Effector memory CD8-positive, alpha-beta T cell (primary cell): ENCODE measurements around the gene ORC3.

Source experiments
- ATAC-seq: fragments of 150-1000 bp; cut with Tn5 transposase; replicated peaks from 2 replicates; pipeline ENCODE4 v1.10.0; 2021; ENCODE audit warnings: mild to moderate bottlenecking, moderate library complexity
- DNase-seq, 3 experiments: peaks; one replicate each; pipeline ENCODE4 v3.0.0; 2021
- H3K27ac Mint-ChIP-seq, 2 donors: one replicate each; pipeline ENCODE4 v1.8.0; 2022; ENCODE audit warnings: mild to moderate bottlenecking in 2 of 2, mixed read lengths in 2 of 2, moderate library complexity in 2 of 2
- H3K27me3 Mint-ChIP-seq, 2 donors: one replicate each; pipeline ENCODE4 v1.8.0; 2022; ENCODE audit warnings: mixed read lengths in 2 of 2
- H3K36me3 Mint-ChIP-seq: one replicate; pipeline ENCODE4 v1.8.0; 2022; ENCODE audit warnings: mild to moderate bottlenecking, moderate library complexity, mixed read lengths; ENCODE audit not compliant: insufficient read depth
- H3K4me1 Mint-ChIP-seq, 2 donors: one replicate each; pipeline ENCODE4 v1.8.0; 2022; ENCODE audit warnings: low read depth in 2 of 2, mixed read lengths in 2 of 2
- H3K4me3 Mint-ChIP-seq, 2 donors: one replicate each; pipeline ENCODE4 v1.8.0; 2022; ENCODE audit warnings: mild to moderate bottlenecking in 2 of 2, mixed read lengths in 2 of 2, moderate library complexity in 2 of 2
- H3K9me3 Mint-ChIP-seq, 2 donors: one replicate each; pipeline ENCODE4 v1.8.0; 2022; ENCODE audit warnings: mixed read lengths in 2 of 2

ORC3 gene

DNA sequence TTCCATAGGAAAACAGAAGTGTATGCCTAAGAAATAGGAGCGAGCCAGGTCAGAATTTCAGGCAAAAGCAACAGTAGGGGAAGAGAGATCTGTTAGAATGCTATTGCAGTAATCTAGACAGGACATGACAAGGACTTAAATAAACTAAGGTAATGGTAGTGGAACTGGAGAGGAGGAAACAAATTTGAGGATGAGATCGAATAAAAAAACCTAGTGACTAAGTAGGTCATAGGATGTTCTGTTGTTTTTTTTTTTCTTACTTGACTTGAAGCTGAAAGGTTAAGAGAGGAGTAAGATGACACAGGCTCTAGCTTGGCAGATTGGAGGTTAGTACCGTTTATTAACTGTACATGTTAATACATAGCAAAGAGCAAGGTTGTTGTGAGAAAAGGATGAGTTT is 28.6 kb downstream of the ORC3 start:
- Mint-ChIP-seq H3K27me3 (no peaks in the 10 kb centered on the region), H3K36me3 (peaks cover 16% of the 10 kb centered on the region), H3K27ac (peak overlapping the region in 1 of 2 donors; percentile 21), H3K4me1 (peaks cover 0 to 3% of the 10 kb centered on the region in 2 donors), H3K9me3 (no peaks in the 10 kb centered on the region), H3K4me3 (no peak overlapping the region)
- DNase-seq = no peak
- ATAC-seq = no peak

DNA sequence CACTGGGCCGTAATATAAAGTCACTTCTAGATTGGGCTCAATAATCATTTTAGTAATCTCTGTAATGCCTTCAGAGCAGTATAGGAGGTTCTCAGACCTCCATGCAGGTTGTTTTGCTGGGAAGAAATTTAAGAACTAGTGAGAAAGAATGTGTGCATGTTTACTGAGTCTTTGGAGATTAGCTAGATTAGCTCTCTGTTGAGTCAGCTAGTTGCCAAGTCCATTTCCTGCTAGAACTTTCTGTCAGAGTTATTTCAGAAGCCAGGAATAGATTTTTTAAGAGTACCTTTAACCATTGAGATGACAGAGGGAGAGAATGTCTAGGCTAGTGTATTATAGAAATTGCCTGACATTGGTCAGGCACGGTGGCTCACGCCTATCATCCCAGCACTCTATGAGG is 33.3 kb downstream of the ORC3 start:
- ATAC-seq = no peak
- H3K36me3 Mint-ChIP-seq = peaks cover 16% of the 10 kb centered on the region
- no peak overlapping the region for H3K4me3 Mint-ChIP-seq
- no peaks in the 10 kb centered on the region for H3K27me3 Mint-ChIP-seq
- no peak for DNase-seq
- H3K27ac Mint-ChIP-seq = peak overlapping the region in 1 of 2 donors; percentile 28
- H3K9me3 Mint-ChIP-seq = no peaks in the 10 kb centered on the region
- peaks cover 0 to 3% of the 10 kb centered on the region in 2 donors for H3K4me1 Mint-ChIP-seq

- Mint-ChIP-seq H3K4me3 (no peak overlapping the region), H3K27me3 (no peaks in the 10 kb centered on the region), H3K4me1 (peaks cover 0 to 5% of the 10 kb centered on the region in 2 donors), H3K9me3 (no peaks in the 10 kb centered on the region), H3K36me3 (peaks cover 9% of the 10 kb centered on the region), H3K27ac (no peak overlapping the region)
- DNase-seq = no peak
- no peak for ATAC-seq
Measured at GRCh38 chr6:87628424-87628823, 38.5 kb downstream of the ORC3 start.

GRCh38 chr6:87628881-87629280 is 38.9 kb downstream of the ORC3 start:
- no peaks in the 10 kb centered on the region for H3K27me3 Mint-ChIP-seq
- H3K4me1 Mint-ChIP-seq = peaks cover 0 to 5% of the 10 kb centered on the region in 2 donors
- ATAC-seq (no peak), DNase-seq (no peak)
- H3K27ac Mint-ChIP-seq = no peak overlapping the region
- H3K36me3 Mint-ChIP-seq = peaks cover 9% of the 10 kb centered on the region
- H3K9me3 Mint-ChIP-seq = no peaks in the 10 kb centered on the region
- no peak overlapping the region for H3K4me3 Mint-ChIP-seq

DNA sequence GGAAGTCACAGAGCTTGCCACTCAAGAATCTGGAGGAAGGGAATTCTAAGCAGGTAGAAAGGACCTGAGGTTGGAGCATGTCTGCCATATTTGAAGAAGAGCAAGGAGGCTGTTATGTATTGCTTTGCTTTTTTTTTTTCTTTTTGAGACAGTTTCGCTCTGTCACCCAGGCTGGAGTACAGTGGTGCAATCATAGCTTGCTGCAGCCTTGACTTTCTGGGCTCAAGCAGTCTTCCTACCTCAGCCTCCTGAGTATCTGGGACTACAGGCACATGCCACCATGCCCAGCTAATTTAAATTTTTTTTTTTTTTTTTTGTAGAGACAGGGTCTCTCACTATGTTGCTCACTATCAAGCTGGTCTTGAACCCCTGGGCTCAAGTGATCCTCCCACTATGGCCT is 40.8 kb downstream of the ORC3 start:
- H3K36me3 Mint-ChIP-seq = peaks cover 6% of the 10 kb centered on the region
- H3K9me3 Mint-ChIP-seq = no peaks in the 10 kb centered on the region
- ATAC-seq (no peak), DNase-seq (no peak)
- H3K4me1 Mint-ChIP-seq = peaks cover 0 to 5% of the 10 kb centered on the region in 2 donors
- H3K27ac Mint-ChIP-seq = no peak overlapping the region
- no peak overlapping the region for H3K4me3 Mint-ChIP-seq
- H3K27me3 Mint-ChIP-seq = no peaks in the 10 kb centered on the region

GRCh38 chr6:87633851-87634250 is 43.9 kb downstream of the ORC3 start:
- Mint-ChIP-seq H3K4me3 (no peak overlapping the region), H3K4me1 (peaks cover 0 to 5% of the 10 kb centered on the region in 2 donors), H3K36me3 (peaks cover 17% of the 10 kb centered on the region), H3K9me3 (no peaks in the 10 kb centered on the region), H3K27me3 (no peaks in the 10 kb centered on the region), H3K27ac (no peak overlapping the region)
- DNase-seq (no peak), ATAC-seq (no peak)

GRCh38 chr6:87636315-87636714 is 46.4 kb downstream of the ORC3 start:
- Mint-ChIP-seq H3K4me3 (no peak overlapping the region), H3K36me3 (peaks cover 33% of the 10 kb centered on the region), H3K27me3 (no peaks in the 10 kb centered on the region)

DNA sequence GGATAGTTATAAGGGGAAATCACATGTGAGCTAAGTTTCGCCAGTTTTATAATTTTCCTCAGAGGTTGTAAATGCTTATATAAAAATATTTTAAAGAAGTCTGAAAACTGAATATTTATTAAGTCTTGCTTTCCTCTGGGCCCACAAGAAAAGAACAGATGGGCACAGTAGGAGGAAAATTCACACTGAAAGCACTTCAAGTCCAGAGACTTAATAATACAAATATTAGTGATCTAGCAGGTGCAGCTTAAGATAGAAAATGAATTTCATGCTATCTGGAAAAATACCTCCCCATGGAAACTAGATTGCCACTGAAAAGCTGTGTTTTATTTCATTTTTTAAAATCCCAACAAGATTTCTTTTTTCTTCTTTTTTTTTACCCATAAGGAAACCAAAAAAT is 47.2 kb downstream of the ORC3 start:
- H3K9me3 Mint-ChIP-seq = no peaks in the 10 kb centered on the region
- ATAC-seq (no peak), DNase-seq (no peak)
- no peak overlapping the region for H3K4me3 Mint-ChIP-seq
- H3K27me3 Mint-ChIP-seq = no peaks in the 10 kb centered on the region
- peaks cover 28% of the 10 kb centered on the region for H3K36me3 Mint-ChIP-seq
- no peak overlapping the region for H3K27ac Mint-ChIP-seq
- peaks cover 0 to 5% of the 10 kb centered on the region in 2 donors for H3K4me1 Mint-ChIP-seq

More at GRCh38 chr6:87636315-87636714, 46.4 kb downstream of the ORC3 start:
- DNase-seq (no peak), ATAC-seq (no peak)
- peaks cover 0 to 5% of the 10 kb centered on the region in 2 donors for H3K4me1 Mint-ChIP-seq
- no peak overlapping the region for H3K27ac Mint-ChIP-seq
- H3K9me3 Mint-ChIP-seq = no peaks in the 10 kb centered on the region

GRCh38 chr6:87639373-87639772 is 49.4 kb downstream of the ORC3 start:
- Mint-ChIP-seq H3K27me3 (no peaks in the 10 kb centered on the region), H3K36me3 (peaks cover 28% of the 10 kb centered on the region), H3K9me3 (no peaks in the 10 kb centered on the region), H3K27ac (no peak overlapping the region), H3K4me1 (peaks cover 0 to under 1% of the 10 kb centered on the region in 2 donors), H3K4me3 (no peak overlapping the region)
- DNase-seq (no peak), ATAC-seq (no peak)

- no peaks in the 10 kb centered on the region for H3K27me3 Mint-ChIP-seq
- DNase-seq (no peak), ATAC-seq (no peak)
- H3K4me1 Mint-ChIP-seq = peaks cover 5 to 10% of the 10 kb centered on the region in 2 donors
- no peak overlapping the region for H3K27ac Mint-ChIP-seq
- H3K9me3 Mint-ChIP-seq = no peaks in the 10 kb centered on the region
- H3K4me3 Mint-ChIP-seq = no peak overlapping the region
- peaks cover 23% of the 10 kb centered on the region for H3K36me3 Mint-ChIP-seq
Measured at GRCh38 chr6:87641065-87641692, 51.2 kb downstream of the ORC3 start.

- Mint-ChIP-seq H3K4me1 (peaks cover 9 to 10% of the 10 kb centered on the region in 2 donors), H3K9me3 (no peaks in the 10 kb centered on the region), H3K36me3 (peaks cover 7% of the 10 kb centered on the region), H3K27ac (peak overlapping the region; percentile 74 to 94), H3K4me3 (peak overlapping the region; percentile 69 to 71), H3K27me3 (no peaks in the 10 kb centered on the region)
- ATAC-seq = peak; percentile 65
- peak in 1 of 3 experiments; percentile 3 for DNase-seq
Measured at GRCh38 chr6:87645080-87645479, 55.1 kb downstream of the ORC3 start.

DNA sequence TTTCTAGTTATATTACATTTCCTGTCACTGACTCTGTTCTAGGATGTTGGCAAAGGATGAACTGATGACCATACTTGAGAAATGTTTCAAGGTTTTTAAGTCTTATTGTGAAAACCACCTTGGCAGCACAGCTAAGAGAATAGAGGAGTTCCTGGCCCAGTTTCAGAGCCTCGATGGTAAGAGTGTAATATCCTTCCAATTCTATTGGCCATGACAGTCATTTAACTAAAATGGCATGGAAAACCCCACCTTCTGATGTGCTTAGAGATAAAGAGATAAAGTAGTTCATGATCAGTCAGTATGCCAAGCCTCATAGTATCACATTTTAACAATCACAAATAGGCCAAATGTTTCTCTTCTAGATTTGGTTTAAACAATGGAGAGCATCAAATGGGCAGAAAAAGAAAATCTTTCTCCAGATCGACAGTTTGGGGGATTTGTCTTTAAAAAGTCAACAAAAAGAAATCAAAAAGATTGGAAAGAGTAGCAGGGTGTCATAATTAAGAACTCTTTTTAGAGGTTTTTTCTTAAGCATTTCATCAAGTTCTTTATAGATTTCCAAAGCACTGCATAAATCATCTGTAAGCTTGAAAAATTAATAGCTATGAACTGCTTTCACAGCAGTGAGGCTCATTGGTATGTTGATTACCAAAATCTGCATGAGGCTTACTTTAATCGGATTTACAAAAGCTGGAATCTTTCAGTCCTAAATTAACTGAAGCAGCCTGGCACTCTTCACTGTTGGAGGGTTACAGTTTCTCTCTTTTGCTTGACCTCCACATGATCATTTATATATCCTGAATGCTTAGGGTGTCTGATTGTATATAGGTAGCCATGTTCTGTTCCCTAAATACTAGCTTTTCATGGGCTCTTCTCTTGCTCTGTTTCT is 63.4 kb downstream of the ORC3 start:
- Mint-ChIP-seq H3K27me3 (no peaks in the 10 kb centered on the region), H3K27ac (peak overlapping the region in 1 of 2 donors; percentile 44), H3K4me3 (no peak overlapping the region), H3K4me1 (peaks cover 4% of the 10 kb centered on the region in 2 donors), H3K9me3 (no peaks in the 10 kb centered on the region), H3K36me3 (peaks cover 12% of the 10 kb centered on the region)
- peak; percentile 47 for ATAC-seq
- no peak for DNase-seq

DNA sequence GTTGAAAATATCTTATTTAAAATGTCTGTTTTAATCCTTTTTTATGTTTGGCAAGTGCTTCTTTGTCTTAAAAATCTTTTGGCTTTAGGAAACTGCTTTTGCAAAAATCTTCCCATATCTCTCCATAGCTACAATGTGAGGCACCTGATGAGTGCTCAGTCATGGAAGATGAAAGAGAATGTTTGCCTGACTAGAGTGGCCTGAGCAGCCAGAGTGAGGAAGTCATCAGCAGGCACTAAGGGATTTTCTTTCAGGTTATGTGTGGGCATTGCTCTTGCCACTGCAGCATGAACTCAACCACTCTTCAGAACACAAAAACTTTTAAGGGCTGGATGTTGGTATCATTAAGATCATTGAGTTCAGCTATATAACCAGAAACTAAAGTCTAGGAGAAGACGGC is 64.2 kb downstream of the ORC3 start:
- no peaks in the 10 kb centered on the region for H3K9me3 Mint-ChIP-seq
- no peak overlapping the region for H3K4me3 Mint-ChIP-seq
- ATAC-seq (no peak), DNase-seq (no peak)
- H3K27ac Mint-ChIP-seq = peak overlapping the region in 1 of 2 donors; percentile 44
- peaks cover 4% of the 10 kb centered on the region in 2 donors for H3K4me1 Mint-ChIP-seq
- H3K27me3 Mint-ChIP-seq = no peaks in the 10 kb centered on the region
- peaks cover 14% of the 10 kb centered on the region for H3K36me3 Mint-ChIP-seq
